Forelimb muscle (tissue), 1 donor: Measurements from ENCODE around the gene WDR46. TPM values are rescaled to one million over a fixed set of nuclear protein-coding genes. Genes with fewer than 3 reads are reported as not detected.

Source experiments
- polyA plus RNA-seq: library from polyadenylated mRNA; unstranded; fragments of 120-200 nt; gene quantifications from one replicate; pipeline ENCODE4 v1.2.1, GENCODE V29; 2013; ENCODE audit not compliant: insufficient read length

The WDR46 gene
- polyA plus RNA-seq, 1 donor, result 52.7 TPM

Other genes with a start within 250 kb of the WDR46 start
- 15.1 TPM for gene HLA-DPA1, start 215.6 kb downstream of the WDR46 start, polyA plus RNA-seq
- 9.5 TPM for gene HLA-DPB1, start 213.2 kb downstream of the WDR46 start, polyA plus RNA-seq
- 41.7 TPM for gene COL11A2, start 96.8 kb downstream of the WDR46 start, polyA plus RNA-seq
- gene RXRB, start 88.6 kb downstream of the WDR46 start, polyA plus RNA-seq, result 40.7 TPM
- 75.0 TPM for gene SLC39A7, start 88.4 kb downstream of the WDR46 start, polyA plus RNA-seq
- gene HSD17B8, start 84.6 kb downstream of the WDR46 start, polyA plus RNA-seq, result 11.6 TPM
- 29.4 TPM for gene RING1, start 80.7 kb downstream of the WDR46 start, polyA plus RNA-seq
- gene VPS52, start 17.4 kb downstream of the WDR46 start, polyA plus RNA-seq, result 45.3 TPM
- gene RPS18, start 17.2 kb downstream of the WDR46 start, polyA plus RNA-seq, result 4,951 TPM
- gene B3GALT4, start 12.1 kb downstream of the WDR46 start, polyA plus RNA-seq, result 1.6 TPM
- 43.7 TPM for gene PFDN6, start 362 bp upstream of the WDR46 start, polyA plus RNA-seq
- gene RGL2, start 9.7 kb upstream of the WDR46 start, polyA plus RNA-seq, result 54.4 TPM
- gene TAPBP, start 24.8 kb upstream of the WDR46 start, polyA plus RNA-seq, result 20.3 TPM
- gene ZBTB22, start 28.5 kb upstream of the WDR46 start, polyA plus RNA-seq, result 13.4 TPM
- 29.5 TPM for gene DAXX, start 33.7 kb upstream of the WDR46 start, polyA plus RNA-seq
- gene KIFC1, start 102.6 kb upstream of the WDR46 start, polyA plus RNA-seq, result 18.0 TPM
- gene PHF1, start 121.8 kb upstream of the WDR46 start, polyA plus RNA-seq, result 48.4 TPM
- 123 TPM for gene CUTA, start 128.9 kb upstream of the WDR46 start, polyA plus RNA-seq
- gene SYNGAP1, start 130.8 kb upstream of the WDR46 start, polyA plus RNA-seq, result 28.1 TPM
- gene ZBTB9, start 165.3 kb upstream of the WDR46 start, polyA plus RNA-seq, result 5.8 TPM